ENCODE measurements around the gene PDE1A. TPM values are rescaled to one million over a fixed set of nuclear protein-coding genes. Genes with fewer than 3 reads are reported as not detected.
A peak's percentile ranks its signal among the peaks of the same experiment; 100 is the strongest.

Gene PDE1A
- total RNA-seq, result 45.7 TPM

- intact Hi-C loops (cut with DNase I), result no loop called here
- ATAC-seq (peak; percentile 66), DNase-seq (ENCODE audit: low spot score) (no peak)
Measured at GRCh38 chr2:182426918-182427240, at the start of gene PDE1A. Gene PDE1A (minus strand): TSS chr2:182427036.

- ATAC-seq (no peak), DNase-seq (ENCODE audit: low spot score) (no peak)
- intact Hi-C loops (cut with DNase I), result no loop called here
Measured at GRCh38 chr2:182473635-182474034, 46.8 kb upstream of the PDE1A start.

- no peak for DNase-seq (ENCODE audit: low spot score)
- intact Hi-C loops (cut with DNase I), result no loop called here
- ATAC-seq, result peak; percentile 45
Measured at GRCh38 chr2:182463760-182464159, 36.9 kb upstream of the PDE1A start.

- no peak for ATAC-seq
Measured at GRCh38 chr2:182456784-182457183, 29.9 kb upstream of the PDE1A start.

GRCh38 chr2:182452456-182452990, 25.7 kb upstream of the PDE1A start:
- intact Hi-C loops (cut with DNase I), result no loop called here
- no peak for ATAC-seq
- DNase-seq (ENCODE audit: low spot score), result no peak

More at GRCh38 chr2:182456784-182457183, 29.9 kb upstream of the PDE1A start:
- DNase-seq (ENCODE audit: low spot score), result no peak
- intact Hi-C loops (cut with DNase I), result no loop called here

- intact Hi-C loops (cut with DNase I), result no loop called here
- ATAC-seq (no peak), DNase-seq (ENCODE audit: low spot score) (no peak)
Measured at GRCh38 chr2:182448371-182448770, 21.5 kb upstream of the PDE1A start.

- ATAC-seq (peak; percentile 73), DNase-seq (ENCODE audit: low spot score) (no peak)
- intact Hi-C loops (cut with DNase I), result no loop called here
Measured at GRCh38 chr2:182447863-182448262, 21.0 kb upstream of the PDE1A start.

GRCh38 chr2:182447163-182447562, 20.3 kb upstream of the PDE1A start:
- intact Hi-C loops (cut with DNase I), result no loop called here
- DNase-seq (ENCODE audit: low spot score), result no peak
- no peak for ATAC-seq

- intact Hi-C loops (cut with DNase I), result no loop called here
- no peak for DNase-seq (ENCODE audit: low spot score)
- ATAC-seq, result no peak
Measured at GRCh38 chr2:182446087-182446486, 19.3 kb upstream of the PDE1A start.

GRCh38 chr2:182445391-182445965, 18.6 kb upstream of the PDE1A start:
- ATAC-seq (no peak), DNase-seq (ENCODE audit: low spot score) (no peak)
- intact Hi-C loops (cut with DNase I), result no loop called here

GRCh38 chr2:182444806-182445205, 18.0 kb upstream of the PDE1A start:
- intact Hi-C loops (cut with DNase I), result no loop called here
- ATAC-seq (no peak), DNase-seq (ENCODE audit: low spot score) (no peak)

- intact Hi-C loops (cut with DNase I), result no loop called here
- DNase-seq (ENCODE audit: low spot score) (no peak), ATAC-seq (no peak)
Measured at GRCh38 chr2:182444170-182444569, 17.3 kb upstream of the PDE1A start.

- DNase-seq (ENCODE audit: low spot score), result no peak
- intact Hi-C loops (cut with DNase I), result no loop called here
- ATAC-seq, result no peak
Measured at GRCh38 chr2:182436252-182436651, 9.4 kb upstream of the PDE1A start.

GRCh38 chr2:182435754-182436153, 8.9 kb upstream of the PDE1A start:
- ATAC-seq (no peak), DNase-seq (ENCODE audit: low spot score) (no peak)

GRCh38 chr2:182432051-182432450, 5.2 kb upstream of the PDE1A start:
- no peak for DNase-seq (ENCODE audit: low spot score)
- intact Hi-C loops (cut with DNase I), result no loop called here
- ATAC-seq, result no peak

More at GRCh38 chr2:182435754-182436153, 8.9 kb upstream of the PDE1A start:
- intact Hi-C loops (cut with DNase I), result no loop called here

- ATAC-seq, result no peak
- intact Hi-C loops (cut with DNase I), result no loop called here
- no peak for DNase-seq (ENCODE audit: low spot score)
Measured at GRCh38 chr2:182428476-182428875, 1.6 kb upstream of the PDE1A start.

GRCh38 chr2:182426082-182426917, 536 bp downstream of the PDE1A start:
- ATAC-seq (peak; percentile 59), DNase-seq (ENCODE audit: low spot score) (no peak)
- intact Hi-C loops (cut with DNase I), result no loop called here

- DNase-seq (ENCODE audit: low spot score) (no peak), ATAC-seq (peak; percentile 51)
- intact Hi-C loops (cut with DNase I), result no loop called here
Measured at GRCh38 chr2:182422864-182423263, 4.0 kb downstream of the PDE1A start.

- DNase-seq (ENCODE audit: low spot score), result no peak
- intact Hi-C loops (cut with DNase I), result no loop called here
- ATAC-seq, result no peak
Measured at GRCh38 chr2:182420669-182421068, 6.2 kb downstream of the PDE1A start.

GRCh38 chr2:182416861-182417260, 10.0 kb downstream of the PDE1A start:
- ATAC-seq (peak; percentile 28), DNase-seq (ENCODE audit: low spot score) (no peak)
- intact Hi-C loops (cut with DNase I), result no loop called here

- ATAC-seq (no peak), DNase-seq (ENCODE audit: low spot score) (no peak)
- intact Hi-C loops (cut with DNase I), result no loop called here
Measured at GRCh38 chr2:182416191-182416590, 10.6 kb downstream of the PDE1A start.

All from sciatic nerve (tissue), 2 donors.